Measurements from ENCODE around the gene CEP131.

The CEP131 gene

DNA sequence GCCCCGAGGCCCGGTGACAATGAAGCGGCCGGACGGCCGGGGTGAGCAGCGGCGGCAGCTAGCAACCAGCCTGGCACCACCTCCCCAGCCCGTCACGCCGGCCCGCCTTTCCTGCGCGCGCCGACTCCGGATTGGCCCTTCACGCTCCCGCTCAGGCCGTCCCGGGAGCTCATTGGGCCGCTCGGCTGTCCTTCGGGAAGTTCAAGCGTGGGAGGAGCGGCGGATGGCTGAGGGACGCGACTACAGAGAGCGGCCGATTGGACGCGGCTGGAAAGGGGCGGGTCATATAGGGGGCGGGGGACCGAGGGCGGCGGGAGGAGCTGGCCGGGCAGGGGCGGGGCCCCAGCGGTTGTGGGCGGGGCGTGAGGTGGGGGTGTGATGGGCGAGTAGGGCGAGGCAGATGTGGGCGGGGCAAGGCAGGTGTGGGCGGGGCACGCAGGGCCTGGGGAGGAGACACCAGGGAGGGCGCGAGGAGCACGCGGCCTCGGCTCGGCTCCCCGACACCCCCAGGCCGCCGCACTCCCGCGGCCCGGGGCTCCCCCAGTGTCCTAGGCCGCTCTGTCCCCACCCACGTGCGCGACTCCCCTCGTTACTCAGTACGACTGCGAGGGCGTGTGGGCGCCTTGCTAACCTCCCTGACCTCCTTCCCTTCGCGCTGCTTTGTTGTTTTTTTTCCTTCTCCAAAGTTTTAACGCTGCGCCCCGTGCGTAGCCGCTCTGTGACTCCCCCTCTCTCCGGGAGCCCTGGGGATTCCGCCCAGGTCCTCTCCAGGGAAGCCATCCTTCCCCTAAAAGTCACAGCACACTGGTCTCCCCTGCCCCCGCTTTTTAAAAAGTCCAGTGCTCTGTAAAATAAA lies at the start of gene CEP131:
Gene CEP131, minus strand, starts transcription at position 60 of the 856 bp plus-strand sequence. CDS start 2,909 bp downstream, outside the sequence.
- peaks cover 14% of the 10 kb centered on the region for H3K4me1 Mint-ChIP-seq
- peaks cover 8% of the 10 kb centered on the region for H3K36me3 Mint-ChIP-seq (ENCODE audit: low read depth)
- peak within 1 kb of the TSS in 2 of 3 experiments; percentile 11 to 25 for H3K27ac Mint-ChIP-seq
- no peaks in the 10 kb centered on the region for H3K9me3 Mint-ChIP-seq
- H3K27me3 Mint-ChIP-seq (ENCODE audit: low read depth) = no peaks in the 10 kb centered on the region
- TF ChIP-seq, protein P1, sequence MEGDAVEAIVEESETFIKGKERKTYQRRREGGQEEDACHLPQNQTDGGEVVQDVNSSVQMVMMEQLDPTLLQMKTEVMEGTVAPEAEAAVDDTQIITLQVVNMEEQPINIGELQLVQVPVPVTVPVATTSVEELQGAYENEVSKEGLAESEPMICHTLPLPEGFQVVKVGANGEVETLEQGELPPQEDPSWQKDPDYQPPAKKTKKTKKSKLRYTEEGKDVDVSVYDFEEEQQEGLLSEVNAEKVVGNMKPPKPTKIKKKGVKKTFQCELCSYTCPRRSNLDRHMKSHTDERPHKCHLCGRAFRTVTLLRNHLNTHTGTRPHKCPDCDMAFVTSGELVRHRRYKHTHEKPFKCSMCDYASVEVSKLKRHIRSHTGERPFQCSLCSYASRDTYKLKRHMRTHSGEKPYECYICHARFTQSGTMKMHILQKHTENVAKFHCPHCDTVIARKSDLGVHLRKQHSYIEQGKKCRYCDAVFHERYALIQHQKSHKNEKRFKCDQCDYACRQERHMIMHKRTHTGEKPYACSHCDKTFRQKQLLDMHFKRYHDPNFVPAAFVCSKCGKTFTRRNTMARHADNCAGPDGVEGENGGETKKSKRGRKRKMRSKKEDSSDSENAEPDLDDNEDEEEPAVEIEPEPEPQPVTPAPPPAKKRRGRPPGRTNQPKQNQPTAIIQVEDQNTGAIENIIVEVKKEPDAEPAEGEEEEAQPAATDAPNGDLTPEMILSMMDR (IDR thresholded peaks at IDR 0.05; ENCODE audit: unreplicated experiment in 3 of 3) = no peak
- H3K4me3 Mint-ChIP-seq = peak within 1 kb of the TSS; percentile 79 to 92 (median 85)

DNA sequence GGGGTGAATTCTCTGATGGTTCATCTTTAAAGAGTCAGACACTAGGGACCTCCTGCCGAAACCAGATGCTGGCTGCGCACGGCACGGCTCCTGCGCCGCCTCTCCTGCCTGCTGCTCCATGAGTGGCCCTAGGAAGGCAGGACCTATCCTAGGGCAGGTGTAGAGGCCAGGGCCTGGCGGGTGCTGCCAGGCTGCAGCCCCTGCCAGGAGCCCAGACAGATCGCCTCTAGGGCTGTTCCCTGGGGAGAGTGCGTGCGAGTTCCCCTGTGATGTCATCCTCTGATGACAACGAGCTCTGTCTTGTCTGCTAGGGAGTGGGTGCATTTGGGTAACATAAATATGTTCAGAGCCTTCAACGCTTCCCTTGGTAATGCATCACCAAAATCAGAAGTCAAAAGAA lies 48.5 kb upstream of the CEP131 start:
- Mint-ChIP-seq H3K4me1 (no peaks in the 10 kb centered on the region), H3K36me3 (ENCODE audit: low read depth) (peaks cover 64% of the 10 kb centered on the region), H3K27ac (no peak overlapping the region)

DNA sequence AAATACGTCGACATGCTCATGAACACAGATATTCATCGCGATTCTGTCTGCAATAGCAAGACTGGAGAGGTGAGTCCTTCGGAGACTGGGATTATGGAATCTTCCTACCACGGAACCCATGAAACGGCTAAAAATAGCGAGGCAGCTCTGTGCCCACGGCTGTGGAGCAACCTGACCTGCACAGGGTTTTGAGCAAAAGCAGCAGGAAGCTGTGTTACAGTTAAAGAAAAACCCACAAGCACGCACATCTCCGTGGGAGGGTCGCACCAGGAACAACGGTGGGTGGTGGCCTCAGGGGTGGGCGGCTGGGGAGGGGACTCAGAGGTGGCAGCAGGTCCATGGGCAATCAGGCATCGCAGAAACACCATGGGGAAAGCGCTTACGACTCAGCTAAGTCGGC lies 47.5 kb upstream of the CEP131 start:
- no peaks in the 10 kb centered on the region for H3K4me1 Mint-ChIP-seq
- H3K36me3 Mint-ChIP-seq (ENCODE audit: low read depth) = peaks cover 65% of the 10 kb centered on the region
- TF ChIP-seq, protein P1 (IDR thresholded peaks at IDR 0.05; ENCODE audit: unreplicated experiment in 3 of 3) = no peak
- H3K27me3 Mint-ChIP-seq (ENCODE audit: low read depth) = no peaks in the 10 kb centered on the region
- no peak overlapping the region for H3K4me3 Mint-ChIP-seq
- H3K9me3 Mint-ChIP-seq = no peaks in the 10 kb centered on the region
- no peak overlapping the region for H3K27ac Mint-ChIP-seq

More for the DNA sequence above, 48.5 kb upstream of the CEP131 start:
- Mint-ChIP-seq H3K27me3 (ENCODE audit: low read depth) (no peaks in the 10 kb centered on the region), H3K9me3 (no peaks in the 10 kb centered on the region), H3K4me3 (no peak overlapping the region)
- TF ChIP-seq, protein P1 (IDR thresholded peaks at IDR 0.05; ENCODE audit: unreplicated experiment in 3 of 3) = no peak

DNA sequence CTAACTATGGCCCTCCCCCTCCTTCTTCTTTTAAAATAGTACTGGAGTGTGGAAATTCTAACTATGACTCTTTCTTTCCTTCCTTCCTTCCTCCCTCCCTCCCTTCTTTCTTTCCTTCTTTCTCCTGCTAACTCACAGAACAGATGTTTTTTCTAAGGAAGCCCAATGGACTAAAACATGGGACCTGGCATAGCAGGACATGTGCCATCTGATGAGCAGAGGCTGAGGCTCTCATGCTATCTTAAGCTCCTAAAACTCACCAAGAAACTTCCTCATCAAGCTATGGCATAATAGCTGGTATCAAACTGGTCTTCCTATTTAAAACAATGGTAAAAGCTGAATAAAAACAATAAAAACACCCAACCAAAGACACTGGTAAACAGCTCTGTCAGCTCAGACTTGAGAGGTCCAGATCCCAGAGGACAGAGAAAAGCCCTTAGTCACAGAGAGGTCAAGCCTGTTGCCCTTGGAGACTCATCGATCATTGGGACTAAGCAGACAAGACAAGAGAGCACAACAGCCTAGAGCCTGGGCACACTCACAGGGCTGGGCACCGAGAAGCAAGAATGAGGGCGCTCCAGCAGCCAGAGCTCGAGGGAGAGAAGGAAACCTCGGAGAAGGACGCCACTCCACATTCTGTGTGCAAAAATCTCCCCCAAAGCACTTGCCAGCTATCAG lies 44.8 kb upstream of the CEP131 start:
- Mint-ChIP-seq H3K27me3 (ENCODE audit: low read depth) (no peaks in the 10 kb centered on the region), H3K27ac (no peak overlapping the region), H3K9me3 (no peaks in the 10 kb centered on the region), H3K4me1 (no peaks in the 10 kb centered on the region), H3K4me3 (no peak overlapping the region), H3K36me3 (ENCODE audit: low read depth) (peaks cover 62% of the 10 kb centered on the region)
- TF ChIP-seq, protein P1 (IDR thresholded peaks at IDR 0.05; ENCODE audit: unreplicated experiment in 3 of 3) = no peak

DNA sequence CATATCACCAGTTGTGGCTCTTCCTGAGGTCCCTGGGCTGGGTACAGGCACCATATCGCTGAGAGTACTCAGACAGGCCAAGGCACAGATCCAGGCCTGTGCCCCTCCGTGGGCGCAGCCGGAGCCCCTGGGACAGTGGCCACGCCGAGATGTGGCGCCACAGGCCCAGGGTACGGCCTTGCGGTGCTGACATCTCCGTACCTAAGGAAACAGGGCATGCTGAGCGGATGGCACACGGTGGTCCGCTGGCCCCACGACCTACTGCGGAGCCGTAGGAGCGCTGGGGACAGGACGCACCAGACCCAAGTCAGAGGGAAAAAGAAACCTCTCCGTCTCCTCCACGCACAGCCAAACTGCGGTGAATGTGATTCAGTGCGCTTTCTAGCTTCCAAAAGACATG lies 42.8 kb upstream of the CEP131 start:
- TF ChIP-seq, protein P1 (IDR thresholded peaks at IDR 0.05; ENCODE audit: unreplicated experiment in 3 of 3) = no peak
- Mint-ChIP-seq H3K4me1 (no peaks in the 10 kb centered on the region), H3K4me3 (no peak overlapping the region), H3K36me3 (ENCODE audit: low read depth) (peaks cover 56% of the 10 kb centered on the region), H3K27me3 (ENCODE audit: low read depth) (no peaks in the 10 kb centered on the region), H3K27ac (no peak overlapping the region), H3K9me3 (no peaks in the 10 kb centered on the region)

Measured in nephron (organoid).